CD14-positive monocyte (primary cell): ENCODE measurements around the gene ZNRF2. TPM values are rescaled to one million over a fixed set of nuclear protein-coding genes. Genes with fewer than 3 reads are reported as not detected.

ENCODE experiments used
- DNase-seq, 3 donors: peaks; one replicate each; pipeline ENCODE4 v3.0.0-alpha.2; 2011 to 2022
- H2AFZ ChIP-seq: 2 replicates; pipeline ENCODE4 v1.6.0; 2012; ENCODE audit warnings: mild to moderate bottlenecking, low read depth, low read length, inconsistent platforms; ENCODE audit not compliant: insufficient read depth, poor library complexity, severe bottlenecking
- H3K27ac ChIP-seq, 2 donors: 1 replicate in 1 of 2; 2 replicates in 1 of 2; pipeline ENCODE4 v1.5.1; 2012 to 2013; ENCODE audit warnings: low read length in 2 of 2, control low read depth in 1 of 2, inconsistent platforms in 1 of 2, low read depth in 1 of 2, mild to moderate bottlenecking in 1 of 2
- H3K27me3 ChIP-seq, 2 donors: one replicate each; pipeline versions ENCODE4 v1.6.0 to v1.6.1; 2011 to 2013; ENCODE audit warnings: low read length in 2 of 2; ENCODE audit not compliant: control insufficient read depth in 2 of 2, insufficient read depth in 2 of 2
- H3K36me3 ChIP-seq, 2 donors: replicated peaks in 1 of 2; 1 replicate in 1 of 2; 2 replicates in 1 of 2; pipeline versions ENCODE4 v1.5.1 to v1.6.1; 2012 to 2013; ENCODE audit warnings: low read length in 2 of 2, control low read depth in 1 of 2, inconsistent platforms in 1 of 2, mild to moderate bottlenecking in 1 of 2; ENCODE audit not compliant: insufficient read depth in 2 of 2, control insufficient read depth in 1 of 2
- H3K4me1 ChIP-seq, 2 donors: 1 replicate in 1 of 2; 2 replicates in 1 of 2; pipeline versions ENCODE4 v1.5.1 to v1.6.1; 2012 to 2013; ENCODE audit warnings: low read length in 2 of 2, control low read depth in 1 of 2, inconsistent platforms in 1 of 2, mild to moderate bottlenecking in 1 of 2, moderate library complexity in 1 of 2; ENCODE audit not compliant: insufficient read depth in 2 of 2, control insufficient read depth in 1 of 2
- H3K4me2 ChIP-seq: replicated peaks from 2 replicates; pipeline ENCODE3; 2012; ENCODE audit warnings: low read length, moderate library complexity, mild to moderate bottlenecking; ENCODE audit not compliant: poor library complexity, severe bottlenecking; ENCODE audit errors: extremely low read depth
- H3K4me3 ChIP-seq, 3 experiments: fragments of 200-600 bp in 1 of 3; sonication (generic) in 1 of 3; replicated peaks in 1 of 3; 1 replicate in 2 of 3; 2 replicates in 1 of 3; pipeline ENCODE4 v1.5.1; 2011 to 2013; ENCODE audit warnings: low read length in 3 of 3, mild to moderate bottlenecking in 3 of 3, control low read depth in 2 of 3, low read depth in 2 of 3, inconsistent platforms in 1 of 3, moderate library complexity in 1 of 3
- H3K79me2 ChIP-seq: 2 replicates; pipeline ENCODE4 v1.6.0; 2012; ENCODE audit warnings: mild to moderate bottlenecking, control low read depth, inconsistent platforms, low read length, moderate library complexity; ENCODE audit not compliant: insufficient read depth
- H3K9ac ChIP-seq: 2 replicates; pipeline ENCODE4 v1.6.0; 2017; ENCODE audit warnings: low read length, mild to moderate bottlenecking; ENCODE audit not compliant: insufficient read depth, poor library complexity, severe bottlenecking
- H3K9me3 ChIP-seq, 2 donors: replicated peaks in 1 of 2; 1 replicate in 1 of 2; 2 replicates in 1 of 2; pipeline versions ENCODE4 v1.5.1 to v1.6.1; 2012 to 2013; ENCODE audit warnings: low read length in 2 of 2, control low read depth in 1 of 2; ENCODE audit not compliant: control insufficient read depth in 1 of 2, insufficient read depth in 1 of 2
- H4K20me1 ChIP-seq: 2 replicates; pipeline ENCODE4 v1.6.0; 2012; ENCODE audit warnings: mild to moderate bottlenecking, low read length, control low read depth, moderate library complexity; ENCODE audit not compliant: insufficient read depth
- H3K27ac Mint-ChIP-seq, 7 donors: one replicate each; pipeline ENCODE4 v1.8.0; 2020; ENCODE audit warnings: mild to moderate bottlenecking in 7 of 7, mixed read lengths in 7 of 7, moderate library complexity in 6 of 7, inconsistent platforms in 2 of 7
- H3K27me3 Mint-ChIP-seq, 3 donors: one replicate each; pipeline ENCODE4 v1.8.0; 2021 to 2022; ENCODE audit warnings: low read depth in 3 of 3, mild to moderate bottlenecking in 3 of 3, mixed read lengths in 3 of 3, moderate library complexity in 3 of 3, inconsistent platforms in 1 of 3
- H3K36me3 Mint-ChIP-seq, 2 donors: one replicate each; pipeline ENCODE4 v1.8.0; 2020; ENCODE audit warnings: mixed read lengths in 2 of 2, inconsistent platforms in 1 of 2, mild to moderate bottlenecking in 1 of 2
- H3K4me1 Mint-ChIP-seq: one replicate; pipeline ENCODE4 v1.8.0; 2020; ENCODE audit warnings: mild to moderate bottlenecking, mixed read lengths
- H3K4me3 Mint-ChIP-seq, 2 donors: one replicate each; pipeline ENCODE4 v1.8.0; 2020; ENCODE audit warnings: mild to moderate bottlenecking in 2 of 2, mixed read lengths in 2 of 2, moderate library complexity in 1 of 2
- H3K9me3 Mint-ChIP-seq, 7 donors: one replicate each; pipeline ENCODE4 v1.8.0; 2020 to 2022; ENCODE audit warnings: mixed read lengths in 7 of 7, mild to moderate bottlenecking in 6 of 7, moderate library complexity in 6 of 7, inconsistent platforms in 2 of 7
- WGBS: methylation state at CpG from one replicate; pipeline ENCODE4 v1.1.5; 2013; ENCODE audit warnings: missing lambda C conversion rate; ENCODE audit not compliant: insufficient coverage; 5-methylcytosine and 5-hydroxymethylcytosine counted together
- intact Hi-C, 2 donors: fragments of 100-400 bp; cut with micrococcal nuclease; formaldehyde crosslinking; loops; one replicate each; pipeline versions ENCODE4 v1.15.0 to v1.15.1; 2023
- polyA plus RNA-seq, 3 donors: library from polyadenylated mRNA; depleted of rRNA in 1 of 3; unstranded in 2 of 3; stranded (reverse) in 1 of 3; fragments of 300-500 nt in 2 of 3; fragments of >200 nt in 1 of 3; fragmentation: Illumina TruSeq in 2 of 3; gene quantifications; 1 replicate in 2 of 3; 2 replicates in 1 of 3; pipeline ENCODE4 v1.2.3, GENCODE V29; 2012 to 2021
- TF ChIP-seq, protein P1 (sequence below): fragments of 200-600 bp; IDR thresholded peaks from one replicate; pipeline ENCODE4 v1.8.0; 2022; ENCODE audit warnings: antibody characterized with exemption, mild to moderate bottlenecking

Gene ZNRF2
- polyA plus RNA-seq, 3 donors = 1.9 to 9.5 (median 5.7) TPM

DNA sequence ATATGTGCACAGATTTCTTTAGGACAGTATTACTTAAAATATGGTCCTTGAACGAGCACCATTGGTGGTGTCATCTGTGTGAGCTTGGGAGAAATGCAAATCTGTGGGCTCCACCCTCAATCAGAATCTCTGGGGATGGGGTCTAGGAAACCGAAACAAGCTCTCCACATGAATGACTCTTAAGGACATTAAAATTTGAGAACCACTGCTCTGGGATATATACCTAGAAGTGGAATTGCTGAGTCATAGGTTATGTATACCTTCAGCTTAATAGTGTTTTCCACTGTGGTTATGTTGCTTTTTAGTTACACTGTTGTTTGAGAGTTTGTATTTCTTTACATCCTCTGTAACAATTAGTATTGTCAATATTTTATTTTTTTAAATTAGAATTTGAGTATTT is 24.0 kb downstream of the ZNRF2 start:
- Histone ChIP-seq H3K4me1 (peaks cover 3 to 4% of the 10 kb centered on the region in 2 donors), H3K27me3 (no peaks in the 10 kb centered on the region), H3K4me3 (no peak overlapping the region), H3K27ac (no peak overlapping the region), H3K9ac (no peak overlapping the region), H3K9me3 (no peaks in the 10 kb centered on the region), H3K4me2 (no peak overlapping the region), H3K79me2 (peaks cover 100% of the 10 kb centered on the region), H3K36me3 (no peaks in the 10 kb centered on the region), H2AFZ (no peak overlapping the region), H4K20me1 (peaks cover 100% of the 10 kb centered on the region)
- Mint-ChIP-seq H3K9me3 (no peaks in the 10 kb centered on the region), H3K27me3 (no peaks in the 10 kb centered on the region), H3K4me1 (peaks cover 45% of the 10 kb centered on the region), H3K4me3 (no peak overlapping the region), H3K27ac (no peak overlapping the region), H3K36me3 (peaks cover 0 to 2% of the 10 kb centered on the region in 2 donors)
- WGBS = no CpG with 5 or more reads among the region's 2 CpGs
- intact Hi-C loops = no loop called here
- peak in 1 of 3 donors; percentile 20 for DNase-seq
- TF ChIP-seq, protein P1, sequence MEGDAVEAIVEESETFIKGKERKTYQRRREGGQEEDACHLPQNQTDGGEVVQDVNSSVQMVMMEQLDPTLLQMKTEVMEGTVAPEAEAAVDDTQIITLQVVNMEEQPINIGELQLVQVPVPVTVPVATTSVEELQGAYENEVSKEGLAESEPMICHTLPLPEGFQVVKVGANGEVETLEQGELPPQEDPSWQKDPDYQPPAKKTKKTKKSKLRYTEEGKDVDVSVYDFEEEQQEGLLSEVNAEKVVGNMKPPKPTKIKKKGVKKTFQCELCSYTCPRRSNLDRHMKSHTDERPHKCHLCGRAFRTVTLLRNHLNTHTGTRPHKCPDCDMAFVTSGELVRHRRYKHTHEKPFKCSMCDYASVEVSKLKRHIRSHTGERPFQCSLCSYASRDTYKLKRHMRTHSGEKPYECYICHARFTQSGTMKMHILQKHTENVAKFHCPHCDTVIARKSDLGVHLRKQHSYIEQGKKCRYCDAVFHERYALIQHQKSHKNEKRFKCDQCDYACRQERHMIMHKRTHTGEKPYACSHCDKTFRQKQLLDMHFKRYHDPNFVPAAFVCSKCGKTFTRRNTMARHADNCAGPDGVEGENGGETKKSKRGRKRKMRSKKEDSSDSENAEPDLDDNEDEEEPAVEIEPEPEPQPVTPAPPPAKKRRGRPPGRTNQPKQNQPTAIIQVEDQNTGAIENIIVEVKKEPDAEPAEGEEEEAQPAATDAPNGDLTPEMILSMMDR = no peak

- TF ChIP-seq, protein P1 = no peak
- H3K4me3 Mint-ChIP-seq = no peak overlapping the region
- no peaks in the 10 kb centered on the region for H3K9me3 ChIP-seq
- no peak overlapping the region for H3K4me3 ChIP-seq
- H3K27me3 ChIP-seq = no peaks in the 10 kb centered on the region
- intact Hi-C loops = no loop called here
- H3K36me3 ChIP-seq = no peaks in the 10 kb centered on the region
- no peak for DNase-seq
- H3K9ac ChIP-seq = no peak overlapping the region
- no peak overlapping the region for H3K27ac Mint-ChIP-seq
- no CpG with 5 or more reads among the region's 1 CpG for WGBS
- H3K9me3 Mint-ChIP-seq = no peaks in the 10 kb centered on the region
- H3K27ac ChIP-seq = peak overlapping the region in 1 of 2 donors; percentile 12
- peaks cover 0 to 2% of the 10 kb centered on the region in 2 donors for H3K36me3 Mint-ChIP-seq
- peaks cover 3 to 4% of the 10 kb centered on the region in 2 donors for H3K4me1 ChIP-seq
- H2AFZ ChIP-seq = no peak overlapping the region
- H3K4me2 ChIP-seq = no peak overlapping the region
- H3K27me3 Mint-ChIP-seq = no peaks in the 10 kb centered on the region
- H3K79me2 ChIP-seq = peaks cover 100% of the 10 kb centered on the region
- H3K4me1 Mint-ChIP-seq = peaks cover 47% of the 10 kb centered on the region
- H4K20me1 ChIP-seq = peaks cover 100% of the 10 kb centered on the region
Observed at GRCh38 chr7:30309302-30309701, 24.9 kb downstream of the ZNRF2 start.
